Measurements from ENCODE around the gene MEIS2. TPM values are rescaled to one million over a fixed set of nuclear protein-coding genes. Genes with fewer than 3 reads are reported as not detected.

Gene MEIS2
- total RNA-seq, 1 donor from 2014 or later = 6.7 TPM

DNA sequence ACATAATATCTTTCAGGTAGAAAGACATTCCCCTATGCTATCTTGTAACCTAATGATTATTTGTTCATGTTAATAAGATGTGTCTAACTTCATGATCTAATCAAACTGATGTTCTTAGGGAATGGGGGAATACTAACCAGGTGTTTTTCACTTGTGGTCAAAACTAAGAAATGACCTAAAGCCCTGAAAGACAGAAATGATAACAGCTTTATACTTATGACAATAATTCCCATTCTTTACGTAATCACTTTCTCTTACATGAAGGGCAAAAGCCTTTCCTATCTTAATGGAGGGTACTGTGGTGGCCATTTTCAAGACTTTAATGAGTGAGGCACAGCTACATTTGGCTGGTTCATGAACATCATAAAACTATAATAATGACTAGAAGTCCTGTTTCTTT lies 33.9 kb upstream of the MEIS2 start:
- H3K4me3 ChIP-seq (ENCODE audit: low read depth, low read length) = no peak overlapping the region
- TF ChIP-seq, protein P1, sequence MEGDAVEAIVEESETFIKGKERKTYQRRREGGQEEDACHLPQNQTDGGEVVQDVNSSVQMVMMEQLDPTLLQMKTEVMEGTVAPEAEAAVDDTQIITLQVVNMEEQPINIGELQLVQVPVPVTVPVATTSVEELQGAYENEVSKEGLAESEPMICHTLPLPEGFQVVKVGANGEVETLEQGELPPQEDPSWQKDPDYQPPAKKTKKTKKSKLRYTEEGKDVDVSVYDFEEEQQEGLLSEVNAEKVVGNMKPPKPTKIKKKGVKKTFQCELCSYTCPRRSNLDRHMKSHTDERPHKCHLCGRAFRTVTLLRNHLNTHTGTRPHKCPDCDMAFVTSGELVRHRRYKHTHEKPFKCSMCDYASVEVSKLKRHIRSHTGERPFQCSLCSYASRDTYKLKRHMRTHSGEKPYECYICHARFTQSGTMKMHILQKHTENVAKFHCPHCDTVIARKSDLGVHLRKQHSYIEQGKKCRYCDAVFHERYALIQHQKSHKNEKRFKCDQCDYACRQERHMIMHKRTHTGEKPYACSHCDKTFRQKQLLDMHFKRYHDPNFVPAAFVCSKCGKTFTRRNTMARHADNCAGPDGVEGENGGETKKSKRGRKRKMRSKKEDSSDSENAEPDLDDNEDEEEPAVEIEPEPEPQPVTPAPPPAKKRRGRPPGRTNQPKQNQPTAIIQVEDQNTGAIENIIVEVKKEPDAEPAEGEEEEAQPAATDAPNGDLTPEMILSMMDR (IDR thresholded peaks at IDR 0.05; ENCODE audit: insufficient read depth, low read length, poor library complexity, severe bottlenecking) = no peak
- DNase-seq (ENCODE audit: low read depth) = no peak
- H3K36me3 ChIP-seq (ENCODE audit: control insufficient read depth, insufficient read depth, low read length) = no peaks in the 10 kb centered on the region
- H3K27me3 ChIP-seq (ENCODE audit: control insufficient read depth, insufficient read depth, low read length) = no peaks in the 10 kb centered on the region

DNA sequence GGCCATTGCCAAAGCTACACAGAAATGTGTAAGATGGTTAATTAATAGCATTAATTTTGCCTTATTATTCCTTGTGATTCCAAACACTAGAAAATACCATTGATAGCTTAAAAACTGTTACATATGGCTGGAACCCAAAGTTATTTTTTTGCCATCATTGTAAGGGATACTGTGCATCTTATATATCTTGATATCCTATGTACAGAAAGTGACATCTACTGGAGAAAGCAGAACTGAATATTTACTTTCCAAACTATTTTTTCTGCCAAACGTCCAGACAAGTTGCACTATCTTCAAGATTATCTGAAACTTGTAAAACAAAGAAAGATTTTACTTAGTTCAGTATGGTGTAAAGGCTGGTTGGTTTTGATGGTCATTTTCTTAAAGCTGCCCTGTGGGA lies 33.3 kb upstream of the MEIS2 start:
- Histone ChIP-seq H3K36me3 (ENCODE audit: control insufficient read depth, insufficient read depth, low read length) (no peaks in the 10 kb centered on the region), H3K4me3 (ENCODE audit: low read depth, low read length) (no peak overlapping the region), H3K27me3 (ENCODE audit: control insufficient read depth, insufficient read depth, low read length) (no peaks in the 10 kb centered on the region)
- TF ChIP-seq, protein P1 (IDR thresholded peaks at IDR 0.05; ENCODE audit: insufficient read depth, low read length, poor library complexity, severe bottlenecking) = peak; percentile 19
- no peak for DNase-seq (ENCODE audit: low read depth)

DNA sequence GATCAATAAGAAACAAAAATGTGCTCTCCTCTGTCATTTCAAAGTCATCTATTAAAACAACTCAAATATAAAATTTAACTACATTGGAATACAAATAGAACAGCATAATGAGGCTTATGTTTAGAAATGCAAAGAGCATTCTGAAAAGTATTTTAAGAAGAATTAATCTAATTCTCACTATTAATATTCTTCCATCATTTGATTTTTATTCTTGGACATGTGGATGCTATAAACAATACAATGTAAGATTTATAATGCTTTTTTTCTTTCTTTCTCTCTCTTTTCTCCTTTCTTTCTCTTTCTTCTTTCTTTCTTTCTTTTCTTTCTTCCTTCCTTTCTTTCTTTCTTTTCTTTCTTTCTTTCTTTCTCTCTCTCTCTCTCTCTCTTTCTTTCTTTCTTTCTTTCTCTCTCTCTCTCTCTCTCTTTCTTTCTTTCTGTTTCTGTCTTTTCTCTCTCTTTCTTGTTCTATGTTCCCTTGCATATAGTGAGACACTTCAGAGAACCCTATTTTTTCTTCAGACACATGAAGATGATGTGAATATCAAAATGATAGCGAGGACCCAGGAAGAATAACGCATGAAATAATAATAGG lies 32.6 kb upstream of the MEIS2 start:
- H3K4me3 ChIP-seq (ENCODE audit: low read depth, low read length) = no peak overlapping the region
- DNase-seq (ENCODE audit: low read depth) = no peak
- TF ChIP-seq, protein P1 (IDR thresholded peaks at IDR 0.05; ENCODE audit: insufficient read depth, low read length, poor library complexity, severe bottlenecking) = no peak
- H3K36me3 ChIP-seq (ENCODE audit: control insufficient read depth, insufficient read depth, low read length) = no peaks in the 10 kb centered on the region
- no peaks in the 10 kb centered on the region for H3K27me3 ChIP-seq (ENCODE audit: control insufficient read depth, insufficient read depth, low read length)

DNA sequence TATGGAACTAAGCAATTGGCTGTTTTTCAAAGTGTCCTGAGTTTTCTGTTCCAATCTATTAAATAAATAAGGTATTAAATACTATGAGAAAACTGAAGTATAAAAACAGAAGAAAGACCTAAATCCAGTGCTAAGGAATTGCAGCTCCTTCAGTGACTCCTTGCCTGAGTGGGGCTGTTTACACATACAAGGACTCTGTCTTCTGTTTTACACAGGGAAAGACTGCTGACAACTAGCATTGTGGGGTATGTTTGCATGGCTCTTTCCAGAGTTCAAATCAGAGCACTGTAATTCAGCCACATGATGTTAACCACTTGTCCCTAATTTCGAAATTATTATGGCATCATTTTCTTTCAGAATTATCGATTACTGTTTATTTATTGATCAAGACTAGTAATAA lies 31.3 kb upstream of the MEIS2 start:
- TF ChIP-seq, protein P1 (IDR thresholded peaks at IDR 0.05; ENCODE audit: insufficient read depth, low read length, poor library complexity, severe bottlenecking) = no peak
- Histone ChIP-seq H3K4me3 (ENCODE audit: low read depth, low read length) (no peak overlapping the region), H3K36me3 (ENCODE audit: control insufficient read depth, insufficient read depth, low read length) (no peaks in the 10 kb centered on the region), H3K27me3 (ENCODE audit: control insufficient read depth, insufficient read depth, low read length) (no peaks in the 10 kb centered on the region)
- DNase-seq (ENCODE audit: low read depth) = no peak

DNA sequence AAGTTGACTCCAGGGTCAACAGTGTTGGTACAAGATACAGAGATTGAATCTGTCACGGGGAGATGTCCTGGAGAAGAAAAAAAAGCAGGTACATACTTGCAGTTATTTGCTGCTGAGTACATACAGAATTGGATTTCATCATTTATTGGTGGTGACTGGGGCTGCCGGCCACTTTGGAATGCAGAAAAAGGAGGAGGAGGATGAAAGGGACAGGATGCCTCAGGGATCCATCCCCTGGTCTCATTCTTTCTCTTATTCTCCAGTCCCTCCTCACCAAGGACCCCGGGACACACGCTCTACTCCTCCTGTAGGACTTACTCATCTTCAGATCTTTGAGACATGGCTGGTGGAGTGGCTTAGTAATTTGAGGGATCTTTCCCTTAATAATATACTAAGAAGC lies 30.0 kb upstream of the MEIS2 start:
- H3K4me3 ChIP-seq (ENCODE audit: low read depth, low read length) = no peak overlapping the region
- TF ChIP-seq, protein P1 (IDR thresholded peaks at IDR 0.05; ENCODE audit: insufficient read depth, low read length, poor library complexity, severe bottlenecking) = no peak
- no peaks in the 10 kb centered on the region for H3K27me3 ChIP-seq (ENCODE audit: control insufficient read depth, insufficient read depth, low read length)
- no peak for DNase-seq (ENCODE audit: low read depth)
- no peaks in the 10 kb centered on the region for H3K36me3 ChIP-seq (ENCODE audit: control insufficient read depth, insufficient read depth, low read length)

DNA sequence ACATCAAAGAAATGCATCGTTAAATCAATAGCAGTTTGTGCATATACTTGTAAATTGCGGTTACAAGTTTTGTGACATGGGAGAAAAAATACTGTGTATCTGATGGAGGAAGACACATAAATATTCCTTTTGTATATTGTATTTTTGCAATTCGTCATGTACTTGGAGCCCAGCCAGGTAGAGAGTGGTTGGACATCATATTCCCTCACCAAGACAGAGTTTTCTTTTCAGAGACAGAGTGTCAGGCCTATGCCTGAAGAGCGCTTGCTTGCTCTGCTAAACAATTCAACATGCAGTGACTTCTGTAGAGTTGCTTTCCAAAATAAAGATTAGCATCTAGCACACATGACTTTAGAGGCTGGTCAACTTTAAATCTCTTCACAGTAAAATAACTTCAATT lies 24.8 kb upstream of the MEIS2 start:
- no peaks in the 10 kb centered on the region for H3K27me3 ChIP-seq (ENCODE audit: control insufficient read depth, insufficient read depth, low read length)
- H3K4me3 ChIP-seq (ENCODE audit: low read depth, low read length) = no peak overlapping the region
- no peaks in the 10 kb centered on the region for H3K36me3 ChIP-seq (ENCODE audit: control insufficient read depth, insufficient read depth, low read length)
- DNase-seq (ENCODE audit: low read depth) = no peak
- TF ChIP-seq, protein P1 (IDR thresholded peaks at IDR 0.05; ENCODE audit: insufficient read depth, low read length, poor library complexity, severe bottlenecking) = no peak

Measured in kidney epithelial cell (primary cell).